Stimulated activated CD4-positive, alpha-beta T cell treated with anti-CD3 and anti-CD28 coated beads, Interleukin-12 subunit alpha, Interleukin-12 subunit beta, amount 100 ng/mL, for 4 hours (primary cell): ENCODE measurements around the gene CRIM1.

Experiments
- DNase-seq: peaks from one replicate; pipeline ENCODE4 v3.0.0-alpha.2; 2020

Gene CRIM1

DNA sequence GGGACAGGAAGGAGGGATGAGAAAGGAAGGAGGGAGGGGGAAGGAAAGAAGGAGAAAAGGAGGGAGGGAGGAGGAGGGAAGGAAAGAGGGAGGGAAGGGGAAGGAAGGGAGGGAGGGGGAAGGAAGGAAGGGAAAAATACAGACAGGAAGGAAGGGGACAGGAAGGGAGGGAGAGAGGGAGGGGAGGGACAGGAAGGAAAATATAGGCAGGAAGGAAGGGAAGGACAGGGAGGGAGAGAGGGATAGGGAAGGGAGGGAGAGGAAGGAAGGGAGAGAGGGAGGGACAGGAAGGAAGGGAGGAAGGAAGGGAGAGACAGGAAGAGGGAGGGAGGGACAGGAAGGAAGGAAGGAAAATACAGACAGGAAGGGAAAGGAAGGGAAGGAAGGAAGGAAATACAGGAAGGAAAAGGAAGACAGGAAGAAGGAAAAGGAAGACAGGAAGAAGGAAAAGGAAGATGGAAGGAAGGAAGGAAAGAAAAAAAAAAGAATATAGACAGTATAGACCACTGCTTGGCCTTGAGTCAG, 178.8 kb downstream of the CRIM1 start:
- DNase-seq, result no peak

DNA sequence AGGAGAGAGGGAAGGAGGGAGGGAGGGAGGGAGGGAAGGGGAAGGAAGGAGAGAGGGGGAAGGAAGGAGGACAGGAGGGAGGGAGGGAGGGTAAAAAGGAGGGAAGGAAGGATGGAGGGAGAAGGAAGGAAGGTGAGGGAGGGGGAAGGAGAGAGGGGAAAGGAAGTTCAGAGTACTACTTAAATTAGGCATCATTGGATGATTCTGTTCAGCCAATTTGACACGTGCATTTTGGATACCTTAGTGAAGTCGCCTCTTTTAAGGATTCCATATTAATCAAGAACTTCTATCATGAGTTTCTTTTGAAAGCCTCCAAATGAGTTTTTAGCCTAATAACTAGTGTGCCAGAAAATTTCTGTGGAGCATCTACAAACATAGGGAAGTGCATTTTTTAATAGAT, 179.5 kb downstream of the CRIM1 start:
- DNase-seq, result no peak

DNA sequence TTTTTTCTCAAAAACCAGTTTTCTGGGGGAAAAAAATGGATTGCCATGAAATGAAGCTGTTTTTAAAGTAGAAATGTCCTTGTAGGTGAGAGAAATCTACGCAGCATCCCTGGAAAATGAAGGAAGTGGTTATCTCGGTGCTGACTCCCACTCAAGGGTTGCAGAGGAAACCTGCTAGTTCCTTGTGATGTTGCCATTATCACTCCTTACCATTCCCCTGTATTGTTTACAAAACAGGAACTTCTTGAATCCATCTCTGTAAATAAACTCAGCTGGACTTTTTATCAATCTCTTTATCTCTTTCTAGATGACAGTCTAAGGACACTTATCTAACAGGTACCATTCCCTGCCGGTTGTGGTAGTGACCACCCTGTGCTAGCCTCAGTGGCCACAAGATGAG, 181.2 kb downstream of the CRIM1 start:
- DNase-seq, result no peak

DNA sequence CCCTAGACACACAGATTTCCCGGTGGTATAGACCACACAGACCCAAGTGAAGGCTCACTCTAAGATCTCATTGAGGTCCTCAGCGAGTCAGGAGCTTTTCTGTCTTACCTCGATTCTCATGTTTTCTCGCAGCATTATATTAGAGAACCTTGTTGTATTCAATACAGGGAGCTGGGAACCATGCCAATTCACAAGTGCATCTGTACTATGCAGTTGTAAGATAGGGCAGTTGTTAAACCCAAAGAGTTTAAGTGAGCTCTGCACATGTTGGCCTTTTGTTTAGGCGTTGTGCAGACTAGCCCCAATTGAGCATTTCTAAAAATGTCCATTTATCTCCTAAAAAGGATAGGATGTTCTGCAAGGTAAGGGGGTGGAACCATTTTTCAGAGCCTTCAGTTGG, 182.8 kb downstream of the CRIM1 start:
- DNase-seq, result no peak

DNA sequence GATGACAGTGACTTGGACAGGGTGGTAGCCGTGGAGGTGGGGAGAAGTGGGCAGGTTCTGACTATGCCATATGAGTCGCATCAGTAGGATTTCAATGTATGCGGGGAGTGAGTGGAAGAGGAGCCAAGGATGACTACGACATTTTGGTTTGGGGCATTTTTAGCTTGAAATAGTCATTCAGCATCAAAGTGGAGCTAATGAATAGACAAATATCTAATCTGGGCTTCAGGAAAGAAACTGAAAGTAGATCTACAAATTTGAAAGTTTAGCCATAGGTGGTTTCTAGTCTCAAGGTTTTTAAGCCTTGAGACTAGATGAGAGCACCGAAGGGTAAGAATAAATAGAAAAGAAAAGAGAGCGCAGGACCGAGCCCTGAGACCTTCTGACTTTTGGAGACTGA, 184.1 kb downstream of the CRIM1 start:
- no peak for DNase-seq

DNA sequence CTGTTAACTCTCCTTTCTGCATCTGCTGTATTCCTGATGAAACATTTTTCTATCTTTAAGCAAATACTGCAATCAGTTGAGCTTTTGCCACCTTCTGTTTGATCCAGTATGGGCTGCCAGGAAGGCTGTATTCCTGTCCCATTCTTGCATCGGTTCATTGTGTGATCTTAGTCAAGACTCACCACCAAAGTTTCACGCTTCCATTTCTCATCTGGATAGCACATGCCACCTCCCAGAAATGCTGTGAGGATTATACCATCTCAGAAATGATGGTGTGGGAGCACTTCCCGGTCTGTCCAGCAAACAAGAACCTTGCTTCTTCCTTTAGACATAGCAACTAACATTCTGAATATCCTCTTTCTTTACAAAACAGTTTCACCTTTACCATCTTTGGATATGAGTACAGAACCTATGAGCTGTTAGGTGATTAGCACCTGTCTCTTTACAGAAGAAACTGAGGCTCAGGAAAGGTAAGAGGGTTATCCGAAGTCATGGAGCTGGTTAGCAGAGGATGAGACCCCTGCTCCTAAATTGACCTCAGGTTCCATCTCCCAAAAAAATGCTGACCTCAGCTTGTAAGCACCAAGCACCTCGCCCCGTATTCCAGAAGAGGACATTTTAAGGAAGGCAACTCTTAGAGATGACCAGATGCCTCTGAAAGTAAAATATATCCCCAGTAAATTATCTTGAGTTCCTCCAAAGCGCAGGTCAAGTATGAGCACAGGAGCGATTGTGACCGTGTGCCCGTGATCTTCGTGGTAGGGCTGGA, 185.6 kb downstream of the CRIM1 start:
- DNase-seq, result no peak

DNA sequence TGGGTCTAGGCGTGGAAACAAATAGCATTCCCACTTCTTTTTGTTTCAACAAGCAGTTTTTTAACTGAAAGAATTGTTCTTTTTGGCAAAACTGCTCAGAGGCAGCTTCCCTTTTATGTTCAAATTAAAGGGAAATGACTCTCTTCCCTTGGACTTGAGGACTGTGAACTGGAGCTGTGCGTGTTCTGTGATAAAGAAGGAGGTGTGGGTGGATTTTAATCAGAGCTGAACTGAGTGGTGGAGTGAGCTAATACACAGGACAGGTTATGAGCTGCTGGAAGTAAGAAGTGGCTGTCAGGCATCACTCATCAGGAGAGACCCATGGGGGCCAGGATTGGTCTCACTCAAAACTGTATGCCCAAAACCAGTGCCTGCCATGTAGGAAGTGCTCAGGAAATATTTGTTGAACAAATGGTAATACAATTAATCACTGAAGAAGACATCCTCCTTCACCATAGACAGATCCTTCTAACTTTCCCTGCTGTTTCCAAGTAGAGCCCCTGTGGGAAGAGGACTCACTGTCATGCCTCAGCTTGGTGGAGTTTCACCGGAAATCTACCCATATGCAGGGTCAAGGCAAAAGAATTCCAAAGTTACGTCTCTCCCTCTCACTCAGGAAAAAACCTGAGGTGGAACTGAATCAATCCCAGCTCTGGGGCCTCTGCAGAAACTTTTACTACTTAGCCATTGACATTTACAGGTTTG, 186.5 kb downstream of the CRIM1 start:
- no peak for DNase-seq

DNA sequence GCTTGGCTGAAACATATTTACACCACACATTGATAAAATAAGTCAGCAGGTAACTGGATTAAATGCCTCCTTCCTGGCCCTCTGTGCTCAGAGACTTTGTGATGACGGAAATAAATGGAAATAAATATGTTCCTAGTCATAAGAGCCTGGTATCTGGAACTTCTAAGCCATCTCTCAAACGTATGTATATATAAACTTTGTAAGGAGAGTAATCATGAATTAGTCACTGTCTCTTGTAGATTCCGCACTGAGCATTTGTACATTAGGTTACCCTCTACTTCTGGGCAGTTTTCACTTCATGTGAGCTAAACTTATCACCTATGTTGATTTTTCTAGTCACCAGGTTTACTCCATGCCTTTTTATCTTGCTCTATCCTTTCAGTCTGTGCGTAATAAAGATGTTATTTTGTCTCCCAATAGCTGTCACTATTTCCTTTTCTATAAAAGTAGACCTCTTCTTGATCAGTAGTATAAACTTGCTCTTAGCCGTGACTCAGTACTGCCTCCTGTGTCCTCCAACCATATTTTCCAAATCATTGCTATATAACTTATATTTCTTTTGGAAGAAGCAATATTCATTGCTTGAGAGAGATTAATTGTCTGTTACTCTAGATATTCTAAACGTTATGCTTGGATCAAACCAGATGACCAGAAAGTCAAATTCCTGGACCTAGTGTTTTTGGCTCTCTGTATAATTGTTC, 189.2 kb downstream of the CRIM1 start:
- no peak for DNase-seq

DNA sequence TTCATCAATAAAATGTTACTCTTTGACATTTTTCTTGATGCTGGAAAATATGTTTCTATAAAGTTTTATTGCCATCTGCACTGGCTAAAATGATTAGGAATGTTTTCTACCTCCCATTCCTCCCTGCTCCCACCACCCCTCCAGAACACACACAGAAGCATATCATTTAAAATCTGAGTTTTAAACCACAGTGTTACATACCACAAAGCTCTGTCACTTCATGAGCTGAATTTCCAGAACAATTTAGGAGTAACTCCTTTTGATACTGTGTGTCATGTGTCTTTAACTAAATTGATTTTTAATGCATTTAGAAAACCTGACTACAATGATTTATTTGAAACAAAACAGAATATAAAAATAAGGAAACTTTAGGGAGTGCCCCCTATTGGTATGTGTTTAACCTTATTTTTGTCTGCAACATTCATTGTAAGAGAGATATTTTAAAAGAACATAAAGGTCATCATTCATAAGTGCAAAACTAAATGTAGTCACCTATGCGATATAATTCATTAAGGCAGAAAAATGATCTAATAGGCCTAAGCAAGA, 190.4 kb downstream of the CRIM1 start:
- no peak for DNase-seq

DNA sequence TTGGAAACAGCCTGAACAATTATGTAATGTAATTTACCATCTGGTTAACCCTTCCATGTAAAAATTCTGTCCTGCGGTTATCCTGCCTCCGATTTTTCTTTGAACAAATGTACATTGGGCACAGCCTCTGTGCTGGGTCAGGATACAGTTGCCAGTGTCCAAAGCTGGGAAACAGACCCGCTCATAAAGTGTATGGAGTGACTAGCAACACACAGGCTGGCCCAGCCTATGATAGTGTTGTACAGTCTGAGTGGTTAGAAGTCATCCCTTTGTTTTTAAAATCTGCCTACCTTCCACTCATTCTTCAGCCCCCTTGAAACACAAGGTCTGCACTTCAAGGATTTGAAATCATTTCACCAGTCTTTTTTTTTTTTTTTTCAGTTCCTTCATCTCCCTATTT, 192.3 kb downstream of the CRIM1 start:
- no peak for DNase-seq

DNA sequence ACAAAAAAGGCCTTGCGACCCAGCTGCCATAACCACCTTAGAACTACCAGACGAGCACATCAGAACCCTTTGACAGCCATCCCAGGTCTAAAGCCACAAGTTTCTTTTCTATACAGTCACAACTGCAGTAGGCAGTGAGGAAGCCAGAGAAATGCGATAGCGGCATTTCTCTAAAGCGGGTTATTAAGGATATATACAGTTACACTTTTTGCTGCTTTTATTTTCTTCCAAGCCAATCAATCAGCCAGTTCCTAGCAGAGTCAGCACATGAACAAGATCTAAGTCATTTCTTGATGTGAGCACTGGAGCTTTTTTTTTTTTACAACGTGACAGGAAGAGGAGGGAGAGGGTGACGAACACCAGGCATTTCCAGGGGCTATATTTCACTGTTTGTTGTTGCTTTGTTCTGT, 193.6 kb downstream of the CRIM1 start:
- no peak for DNase-seq

DNA sequence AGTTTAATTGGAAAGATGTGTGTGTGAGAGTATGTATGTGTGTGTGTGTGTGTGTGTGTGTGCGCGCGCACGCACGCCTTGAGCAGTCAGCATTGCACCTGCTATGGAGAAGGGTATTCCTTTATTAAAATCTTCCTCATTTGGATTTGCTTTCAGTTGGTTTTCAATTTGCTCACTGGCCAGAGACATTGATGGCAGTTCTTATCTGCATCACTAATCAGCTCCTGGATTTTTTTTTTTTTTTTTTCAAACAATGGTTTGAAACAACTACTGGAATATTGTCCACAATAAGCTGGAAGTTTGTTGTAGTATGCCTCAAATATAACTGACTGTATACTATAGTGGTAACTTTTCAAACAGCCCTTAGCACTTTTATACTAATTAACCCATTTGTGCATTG, 194.4 kb downstream of the CRIM1 start:
- no peak for DNase-seq

DNA sequence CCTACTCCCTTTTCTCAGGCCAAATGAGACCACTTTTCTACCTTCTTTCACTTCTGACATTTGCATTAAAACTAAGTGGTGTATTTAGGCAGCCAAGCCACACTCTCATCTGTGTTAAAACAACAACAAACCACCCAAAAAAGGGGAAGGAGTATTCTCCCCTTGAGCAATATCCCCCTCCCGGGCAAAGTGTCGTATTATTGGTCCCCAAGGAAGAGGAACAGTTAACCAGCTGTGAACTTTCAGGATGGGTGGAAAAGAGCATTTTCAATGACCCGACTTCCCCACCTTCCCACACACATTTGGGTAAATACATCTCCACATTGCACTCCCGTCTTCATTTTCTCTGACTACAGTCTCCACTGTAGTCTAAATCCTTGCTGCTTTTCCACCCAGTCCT, 198.1 kb downstream of the CRIM1 start:
- DNase-seq, result no peak

DNA sequence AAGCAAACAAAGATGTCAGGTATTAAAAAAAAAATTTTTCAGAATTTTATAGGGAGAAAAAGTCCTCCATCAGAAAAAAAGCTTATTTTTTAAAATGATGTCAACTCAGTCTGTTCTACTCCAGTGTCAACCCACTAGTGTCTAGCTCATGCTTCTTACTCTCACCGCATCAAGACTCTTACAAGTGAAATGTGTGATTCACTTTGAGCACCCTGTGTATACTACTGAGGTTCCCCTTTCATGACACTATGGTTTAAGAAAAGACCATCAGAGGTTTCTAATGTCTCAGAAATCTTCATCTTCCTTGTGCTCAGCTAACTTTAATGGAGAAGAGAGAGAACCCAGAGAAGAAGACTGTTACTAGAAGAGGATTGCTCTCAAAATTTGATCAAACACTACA, 199.0 kb downstream of the CRIM1 start:
- no peak for DNase-seq

DNA sequence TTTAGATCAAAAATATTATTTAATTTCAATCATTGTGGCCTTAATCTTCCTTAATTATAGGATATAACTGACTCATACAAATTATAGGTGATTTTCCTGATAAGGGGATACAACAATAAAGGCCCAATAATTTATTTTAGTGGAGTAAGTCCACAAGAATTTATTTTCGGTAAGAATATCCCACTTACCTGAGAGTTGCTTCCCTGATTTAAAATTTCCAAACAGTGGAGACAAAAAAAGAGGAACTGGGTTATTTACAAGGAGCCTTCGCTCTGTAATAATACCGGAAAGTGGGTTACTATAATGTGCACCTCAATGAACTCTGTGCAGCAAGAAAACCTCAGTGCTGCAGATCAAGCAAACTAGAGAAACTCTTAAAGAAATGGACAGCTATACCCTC, 200.2 kb downstream of the CRIM1 start:
- DNase-seq, result no peak

DNA sequence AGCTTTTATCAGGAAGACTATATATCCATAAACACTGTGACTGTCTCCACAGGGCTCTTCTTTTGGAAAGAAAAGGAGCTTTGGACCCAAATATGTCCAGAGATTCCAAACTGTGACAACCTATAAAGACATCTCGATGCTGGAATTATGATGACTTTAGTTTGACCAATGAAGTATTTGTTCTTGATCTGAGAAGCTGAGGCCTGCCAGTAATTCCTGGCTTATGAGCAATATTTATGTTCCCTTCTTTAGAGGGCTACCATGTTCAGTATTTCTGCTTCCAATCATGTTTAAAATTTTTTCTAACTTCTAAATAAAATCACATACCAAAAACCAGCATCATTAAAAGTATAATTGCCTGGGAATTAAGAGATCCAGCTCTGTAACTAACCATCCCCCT, 201.3 kb downstream of the CRIM1 start:
- DNase-seq, result no peak

DNA sequence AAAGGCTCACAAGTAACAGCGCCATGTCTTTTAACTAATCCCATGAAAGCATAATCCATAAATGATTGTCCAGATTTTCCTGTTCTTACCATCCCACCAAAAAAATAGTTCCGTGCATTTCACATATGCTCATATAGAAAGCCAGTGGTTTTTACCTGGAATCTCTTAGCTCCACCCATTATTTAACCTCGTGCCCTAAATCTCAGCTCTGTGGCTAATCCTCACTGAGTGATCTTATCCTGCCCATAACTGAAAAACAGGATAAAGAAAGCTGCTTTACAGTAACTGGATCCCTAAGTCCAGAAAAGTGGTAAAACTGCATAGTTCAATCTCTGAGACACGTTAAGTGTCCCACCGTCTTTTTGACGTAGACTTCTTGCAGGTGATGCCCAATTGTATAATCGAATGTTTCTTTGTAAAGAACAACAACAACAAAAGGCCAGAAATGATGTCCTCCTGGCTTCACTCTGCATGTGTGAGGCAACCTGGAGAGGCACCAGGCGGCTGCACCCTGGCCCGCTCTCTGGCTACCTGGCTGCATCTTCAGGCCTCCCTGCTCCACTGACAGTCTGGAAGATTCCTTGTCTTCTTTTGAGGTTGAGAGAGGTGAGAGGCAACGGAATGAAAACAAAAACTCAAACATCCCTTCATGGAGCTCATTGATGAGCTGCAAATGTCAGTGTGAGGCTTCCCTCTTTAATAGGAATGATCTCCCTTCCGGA, 203.8 kb downstream of the CRIM1 start:
- DNase-seq, result no peak

DNA sequence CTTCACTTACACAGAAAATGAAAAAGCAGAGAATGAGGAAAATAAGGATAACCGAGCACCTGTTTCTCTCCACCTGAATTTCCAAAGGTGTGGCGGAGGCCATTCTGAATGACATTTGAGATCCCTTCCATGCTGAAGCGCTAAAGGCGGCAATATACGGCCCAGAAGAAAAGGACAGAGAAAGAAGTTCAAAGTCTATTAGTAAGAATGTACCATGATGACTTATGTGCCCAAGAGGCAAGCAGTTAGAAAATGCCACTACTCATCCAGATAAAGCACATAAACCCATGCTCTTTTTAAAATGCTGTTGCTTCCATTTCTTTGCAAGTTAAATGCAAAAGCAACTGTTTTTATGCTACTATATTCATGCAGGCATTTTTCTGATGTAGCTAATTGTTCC, 205.1 kb downstream of the CRIM1 start:
- DNase-seq, result no peak

DNA sequence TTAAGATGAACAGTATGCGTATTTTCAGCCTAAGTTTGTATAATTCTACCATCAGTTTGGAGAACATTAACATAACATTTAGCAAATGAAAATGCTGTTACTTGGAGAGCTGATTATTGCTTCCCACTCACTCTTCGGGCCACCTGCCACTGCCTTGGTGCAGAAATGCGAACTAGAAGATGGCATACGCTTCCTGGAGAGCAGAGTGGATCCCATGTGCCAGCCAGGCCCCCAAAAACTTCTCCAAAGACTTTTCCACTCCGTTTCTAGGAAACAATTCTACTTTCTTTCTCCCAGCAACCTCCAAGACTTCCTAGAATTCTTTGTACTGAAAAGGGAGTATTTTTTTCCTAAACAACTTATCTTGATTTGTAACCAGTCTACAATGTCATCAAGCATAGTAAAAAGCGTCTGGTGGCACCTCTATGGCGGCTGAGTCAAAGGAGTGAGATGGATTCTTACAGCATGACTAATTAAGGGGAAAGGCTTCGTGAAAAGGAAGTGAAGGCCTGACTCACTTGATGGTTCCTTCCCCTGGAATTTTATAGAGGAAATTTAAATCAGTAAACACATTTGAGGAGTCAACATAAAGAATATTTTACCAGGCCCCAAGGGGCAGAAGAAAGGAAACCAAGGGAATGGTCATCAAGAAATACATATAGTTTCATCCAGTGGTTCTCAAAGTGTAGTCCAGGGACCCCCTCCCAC, 205.8 kb downstream of the CRIM1 start:
- DNase-seq, result no peak

DNA sequence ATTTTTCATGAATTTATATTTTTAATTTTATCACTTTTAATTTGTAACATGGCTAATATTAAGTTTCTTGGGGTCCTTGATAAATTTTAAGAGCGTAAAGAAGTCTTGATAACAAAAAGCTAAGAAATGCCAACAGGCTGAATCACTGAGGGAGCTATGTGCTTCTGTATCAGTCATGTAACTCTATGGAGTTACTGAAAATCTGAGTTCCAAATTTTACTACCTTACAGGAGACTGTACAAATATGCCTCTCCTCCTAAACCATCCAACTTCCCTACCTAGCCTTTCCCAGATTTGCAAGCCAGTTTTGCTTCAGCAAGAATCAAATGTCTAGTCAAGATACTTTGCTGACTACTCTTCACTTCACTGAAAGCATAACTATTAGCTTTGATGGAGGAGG, 206.7 kb downstream of the CRIM1 start:
- no peak for DNase-seq

DNA sequence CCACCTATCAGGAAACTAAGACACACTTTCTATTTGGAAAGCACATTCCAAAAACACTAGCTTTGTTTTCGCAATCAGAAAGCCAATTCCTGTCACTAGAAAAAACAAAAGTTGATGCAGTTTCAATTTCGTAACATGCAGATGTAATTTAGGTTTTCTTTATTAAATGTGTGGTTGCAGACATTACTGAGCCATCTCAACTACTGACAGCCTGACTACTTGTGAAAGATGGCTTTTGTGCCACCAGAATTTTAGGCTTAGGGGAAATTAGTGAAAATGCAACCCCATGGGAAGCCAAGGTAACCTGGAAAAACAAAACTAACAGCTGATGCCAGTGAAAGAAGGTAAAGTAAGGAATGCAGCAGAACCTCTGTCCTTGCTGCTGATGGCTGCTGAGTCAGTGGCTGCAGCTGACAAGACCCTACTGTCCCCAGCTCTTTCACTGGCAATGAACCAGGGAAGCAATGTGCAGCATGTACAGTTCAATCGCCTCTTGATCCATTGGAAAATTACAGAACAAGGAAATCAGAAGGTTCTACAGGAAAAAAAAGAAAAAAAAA, 207.5 kb downstream of the CRIM1 start:
- no peak for DNase-seq

DNA sequence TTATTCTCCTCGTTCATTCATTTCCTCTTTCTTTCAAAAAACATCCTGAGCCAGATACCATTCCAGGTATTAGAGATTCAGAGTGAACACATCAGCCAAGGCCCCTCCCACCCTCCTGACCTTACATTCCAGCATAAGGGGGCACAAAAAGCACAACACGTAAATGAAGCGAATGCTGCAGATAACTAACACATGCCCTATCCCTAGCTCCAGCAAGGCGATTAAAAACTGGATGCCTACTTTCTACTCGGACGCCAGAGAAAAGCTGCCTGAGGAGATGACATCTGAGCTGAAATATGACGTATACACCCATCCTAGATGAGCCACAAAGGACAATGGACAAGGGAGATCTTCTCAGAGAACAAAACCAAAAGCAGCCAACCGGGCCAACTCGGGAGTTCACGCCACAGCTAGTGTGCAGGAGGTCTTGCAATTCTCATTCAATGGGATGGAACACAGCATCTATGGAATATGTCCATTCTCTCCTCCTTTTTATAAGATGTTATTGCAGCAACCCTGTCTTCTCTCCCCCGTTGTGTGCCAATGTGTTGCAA, 208.9 kb downstream of the CRIM1 start:
- DNase-seq, result no peak
